NCI-H2029 treated with DMSO at 0.1 percent for 48 hours (cell line): ENCODE measurements around the gene NEMF.
"Not testable (repeated sequence)": the region's sequence is repeated elsewhere in the genome, so short reads cannot be mapped to it uniquely, and the experiment has no call there.

ENCODE experiments used
- DNase-seq: peaks from one replicate; lab custom pipeline; 2025; lab: John Stamatoyannopoulos, UW

Gene NEMF

GRCh38 chr14:49746476-49746875 lies 106.1 kb downstream of the NEMF start:
- not testable (repeated sequence) for DNase-seq

GRCh38 chr14:49745191-49745590 lies 107.4 kb downstream of the NEMF start:
- no peak for DNase-seq

- not testable (repeated sequence) for DNase-seq
These were observed 116.9 kb downstream of the NEMF start for GRCh38 chr14:49735669-49736068.

- no peak for DNase-seq
These were observed 118.8 kb downstream of the NEMF start for GRCh38 chr14:49733836-49734235.

GRCh38 chr14:49732896-49733295 lies 119.7 kb downstream of the NEMF start:
- DNase-seq, result no peak
